Neuronal stem cell (in vitro differentiated cells): ENCODE results near the gene FLII.

Source experiments
- DNase-seq: peaks from one replicate; pipeline ENCODE4 v3.0.0-alpha.2; 2013; ENCODE audit warnings: low spot score
- H2AFZ ChIP-seq: one replicate; pipeline ENCODE4 v1.6.1; 2013; ENCODE audit warnings: mild to moderate bottlenecking, low read length, inconsistent platforms
- H2AK5ac ChIP-seq: 2 replicates; pipeline ENCODE4 v1.6.1; 2013; ENCODE audit warnings: low read depth, mild to moderate bottlenecking, inconsistent platforms, low read length, moderate library complexity, mixed read lengths
- H2BK120ac ChIP-seq: 2 replicates; pipeline ENCODE4 v1.6.1; 2013; ENCODE audit warnings: low read depth, mild to moderate bottlenecking, inconsistent platforms, low read length, moderate library complexity, mixed read lengths
- H2BK12ac ChIP-seq: one replicate; pipeline ENCODE4 v1.6.1; 2013; ENCODE audit warnings: low read length, inconsistent platforms
- H2BK15ac ChIP-seq: 2 replicates; pipeline ENCODE4 v1.6.1; 2013; ENCODE audit warnings: mild to moderate bottlenecking, low read length, inconsistent platforms, mixed read lengths
- H2BK5ac ChIP-seq: one replicate; pipeline ENCODE4 v1.6.1; 2013; ENCODE audit warnings: inconsistent platforms, mild to moderate bottlenecking, low read length, moderate library complexity
- H3K14ac ChIP-seq: one replicate; pipeline ENCODE4 v1.6.1; 2013; ENCODE audit warnings: low read length, inconsistent platforms
- H3K18ac ChIP-seq: 2 replicates; pipeline ENCODE4 v1.6.1; 2013; ENCODE audit warnings: low read length, inconsistent platforms
- H3K23ac ChIP-seq: 2 replicates; pipeline ENCODE4 v1.6.1; 2013; ENCODE audit warnings: low read depth, mild to moderate bottlenecking, mixed read lengths, low read length, inconsistent platforms; ENCODE audit not compliant: poor library complexity
- H3K27ac ChIP-seq: replicated peaks from 3 replicates; pipeline ENCODE4 v1.5.1; 2013; ENCODE audit warnings: low read length, inconsistent platforms
- H3K27me3 ChIP-seq, 3 experiments: 2 replicates each; pipeline ENCODE4 v1.6.1; 2013; ENCODE audit warnings: low read length in 3 of 3, mild to moderate bottlenecking in 2 of 3, inconsistent platforms in 1 of 3, low read depth in 1 of 3, mixed read lengths in 1 of 3, moderate library complexity in 1 of 3; ENCODE audit not compliant: control insufficient read depth in 3 of 3, insufficient read depth in 3 of 3
- H3K36me3 ChIP-seq, 2 donors: replicated peaks in 1 of 2; 2 replicates each; pipeline ENCODE4 v1.6.1; 2013; ENCODE audit warnings: low read length in 2 of 2; ENCODE audit not compliant: control insufficient read depth in 2 of 2, insufficient read depth in 2 of 2
- H3K4ac ChIP-seq: 2 replicates; pipeline ENCODE4 v1.6.1; 2013; ENCODE audit warnings: inconsistent platforms, mild to moderate bottlenecking, low read length, moderate library complexity
- H3K4me1 ChIP-seq, 2 donors: 1 replicate in 1 of 2; 2 replicates in 1 of 2; pipeline ENCODE4 v1.6.1; 2013; ENCODE audit warnings: low read length in 2 of 2, low read depth in 1 of 2; ENCODE audit not compliant: control insufficient read depth in 2 of 2, insufficient read depth in 1 of 2
- H3K4me2 ChIP-seq: one replicate; pipeline ENCODE4 v1.6.1; 2013; ENCODE audit warnings: mild to moderate bottlenecking, low read length, inconsistent platforms; ENCODE audit not compliant: insufficient read depth, poor library complexity, severe bottlenecking
- H3K4me3 ChIP-seq, 2 donors: 2 replicates each; pipeline ENCODE4 v1.5.1; 2013; ENCODE audit warnings: low read length in 2 of 2, mild to moderate bottlenecking in 2 of 2, inconsistent platforms in 1 of 2, moderate library complexity in 1 of 2
- H3K79me1 ChIP-seq: one replicate; pipeline ENCODE4 v1.6.1; 2013; ENCODE audit warnings: low read depth, mild to moderate bottlenecking, inconsistent platforms, low read length, moderate library complexity
- H3K9ac ChIP-seq: one replicate; pipeline ENCODE4 v1.6.1; 2013; ENCODE audit warnings: mild to moderate bottlenecking, low read depth, low read length, inconsistent platforms; ENCODE audit not compliant: poor library complexity
- H3K9me3 ChIP-seq, 2 donors: replicated peaks in 1 of 2; 2 replicates each; pipeline versions ENCODE3 to v1.6.1; 2013; ENCODE audit warnings: low read length in 2 of 2, mild to moderate bottlenecking in 2 of 2, inconsistent platforms in 1 of 2, low read depth in 1 of 2, mixed read lengths in 1 of 2, moderate library complexity in 1 of 2; ENCODE audit not compliant: control insufficient read depth in 2 of 2, insufficient read depth in 1 of 2
- H4K8ac ChIP-seq: one replicate; pipeline ENCODE4 v1.6.1; 2013; ENCODE audit warnings: low read depth, mild to moderate bottlenecking, inconsistent platforms, low read length, moderate library complexity
- H4K91ac ChIP-seq: one replicate; pipeline ENCODE4 v1.6.1; 2013; ENCODE audit warnings: low read length, low read depth, mild to moderate bottlenecking, inconsistent platforms; ENCODE audit not compliant: poor library complexity
- WGBS, 2 donors: extraction: QIAGEN DNeasy Blood & Tissue Kit; methylation state at CpG; one replicate each; pipeline ENCODE4 v1.1.7; 2013; ENCODE audit warnings: missing lambda C conversion rate in 2 of 2, mixed read lengths in 1 of 2; ENCODE audit not compliant: insufficient read length in 2 of 2, insufficient replicate concordance in 1 of 2; ENCODE audit errors: extremely low coverage in 2 of 2; 5-methylcytosine and 5-hydroxymethylcytosine counted together

The FLII gene

GRCh38 chr17:18198530-18198929 lies 60.0 kb downstream of the FLII start:
- H3K4me1 ChIP-seq = peaks cover 0 to 4% of the 10 kb centered on the region in 2 donors
- no CpG with 5 or more reads among the region's 4 CpGs for WGBS, 2 donors
- no peak overlapping the region for H4K8ac ChIP-seq
- no peak overlapping the region for H3K27ac ChIP-seq
- no peak overlapping the region for H2BK12ac ChIP-seq
- H3K27me3 ChIP-seq = no peaks in the 10 kb centered on the region
- H3K79me1 ChIP-seq = peaks cover 9% of the 10 kb centered on the region
- no peak overlapping the region for H3K23ac ChIP-seq
- H3K4me2 ChIP-seq = no peak overlapping the region
- no peak overlapping the region for H2BK15ac ChIP-seq
- no peak overlapping the region for H3K4ac ChIP-seq
- no peak overlapping the region for H3K4me3 ChIP-seq
- no peak overlapping the region for H2AFZ ChIP-seq
- H3K9ac ChIP-seq = no peak overlapping the region
- DNase-seq = no peak
- no peak overlapping the region for H3K14ac ChIP-seq
- no peak overlapping the region for H2BK120ac ChIP-seq
- H4K91ac ChIP-seq = no peak overlapping the region
- H3K18ac ChIP-seq = no peak overlapping the region
- no peak overlapping the region for H2AK5ac ChIP-seq
- H3K36me3 ChIP-seq = peaks cover 42 to 91% of the 10 kb centered on the region in 2 donors
- H2BK5ac ChIP-seq = no peak overlapping the region
- H3K9me3 ChIP-seq = no peaks in the 10 kb centered on the region

GRCh38 chr17:18197535-18198194 lies 60.9 kb downstream of the FLII start:
- H2BK5ac ChIP-seq = no peak overlapping the region

DNA sequence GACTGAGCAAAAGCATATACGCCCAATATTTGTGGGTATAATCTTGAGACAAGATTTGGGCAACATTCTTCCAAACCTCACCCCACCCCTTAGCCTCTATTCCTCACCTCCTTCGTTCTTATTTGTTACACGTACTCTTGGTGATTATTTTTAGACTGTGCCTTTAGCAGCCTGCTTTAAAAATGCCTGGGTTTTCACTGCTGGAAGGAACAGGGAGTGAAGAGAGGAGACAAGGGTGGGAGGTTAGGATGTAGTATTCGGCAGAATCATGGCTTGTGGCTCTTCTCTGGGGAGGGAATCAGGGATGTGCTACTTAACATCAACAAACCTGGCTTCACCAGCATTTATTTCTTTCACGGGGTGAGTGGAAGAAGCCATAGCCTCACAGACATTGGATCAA lies 63.3 kb downstream of the FLII start:
- no peak overlapping the region for H3K9ac ChIP-seq
- H3K79me1 ChIP-seq = peaks cover 10% of the 10 kb centered on the region
- peaks cover 0 to 2% of the 10 kb centered on the region in 2 donors for H3K9me3 ChIP-seq
- no peaks in the 10 kb centered on the region for H3K4me1 ChIP-seq
- H3K27ac ChIP-seq = no peak overlapping the region
- H2AFZ ChIP-seq = no peak overlapping the region
- H3K14ac ChIP-seq = no peak overlapping the region
- no peak overlapping the region for H3K4me2 ChIP-seq
- DNase-seq = no peak
- no peak overlapping the region for H4K91ac ChIP-seq
- H3K4ac ChIP-seq = no peak overlapping the region
- no peak overlapping the region for H2BK5ac ChIP-seq
- WGBS, 2 donors = no CpG with 5 or more reads among the region's 5 CpGs
- H3K36me3 ChIP-seq = peaks cover 42 to 90% of the 10 kb centered on the region in 2 donors
- no peak overlapping the region for H4K8ac ChIP-seq
- no peak overlapping the region for H2AK5ac ChIP-seq
- no peak overlapping the region for H2BK120ac ChIP-seq
- no peak overlapping the region for H3K18ac ChIP-seq
- no peak overlapping the region for H2BK15ac ChIP-seq
- no peaks in the 10 kb centered on the region for H3K27me3 ChIP-seq
- H3K23ac ChIP-seq = no peak overlapping the region
- H3K4me3 ChIP-seq = no peak overlapping the region
- H2BK12ac ChIP-seq = no peak overlapping the region

More at GRCh38 chr17:18197535-18198194, 60.9 kb downstream of the FLII start:
- peaks cover 38 to 90% of the 10 kb centered on the region in 2 donors for H3K36me3 ChIP-seq
- no peak overlapping the region for H3K4me3 ChIP-seq
- no peak overlapping the region for H3K9ac ChIP-seq
- H3K4me1 ChIP-seq = no peaks in the 10 kb centered on the region
- H4K8ac ChIP-seq = no peak overlapping the region
- H3K18ac ChIP-seq = no peak overlapping the region
- H2BK12ac ChIP-seq = no peak overlapping the region
- no peak overlapping the region for H3K14ac ChIP-seq
- H4K91ac ChIP-seq = no peak overlapping the region
- H3K27ac ChIP-seq = no peak overlapping the region
- no peak overlapping the region for H2BK120ac ChIP-seq
- H3K4ac ChIP-seq = no peak overlapping the region
- no peak overlapping the region for H2AK5ac ChIP-seq
- H2AFZ ChIP-seq = no peak overlapping the region
- peaks cover 10% of the 10 kb centered on the region for H3K79me1 ChIP-seq
- no peaks in the 10 kb centered on the region for H3K9me3 ChIP-seq
- no peak overlapping the region for H2BK15ac ChIP-seq
- no CpG with 5 or more reads among the region's 3 CpGs for WGBS, 2 donors
- H3K27me3 ChIP-seq = no peaks in the 10 kb centered on the region
- H3K4me2 ChIP-seq = no peak overlapping the region
- DNase-seq = no peak
- H3K23ac ChIP-seq = no peak overlapping the region
